Measurements from ENCODE around the gene CARMIL1.

Gene CARMIL1

DNA sequence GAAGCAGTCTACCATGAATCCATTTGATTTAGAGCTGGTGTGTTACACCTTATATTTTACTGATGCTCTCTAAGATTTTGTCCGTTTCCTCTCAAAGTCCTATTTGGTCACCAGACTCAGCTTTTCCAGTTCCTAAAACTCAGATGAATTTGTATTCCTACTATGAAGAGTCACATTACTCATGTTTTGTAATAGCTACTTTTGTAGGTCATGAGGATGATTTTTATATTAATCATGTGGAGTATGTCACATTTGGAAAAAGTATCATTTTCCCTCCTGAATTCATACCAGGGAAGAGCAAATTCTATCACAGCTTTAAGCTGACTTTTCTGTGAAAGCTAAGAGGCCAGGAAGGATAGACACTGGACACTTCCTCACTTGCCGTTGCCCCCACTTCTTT is 232.2 kb downstream of the CARMIL1 start:
- no peak for DNase-seq (ENCODE audit: low read depth in 2 of 2)

DNA sequence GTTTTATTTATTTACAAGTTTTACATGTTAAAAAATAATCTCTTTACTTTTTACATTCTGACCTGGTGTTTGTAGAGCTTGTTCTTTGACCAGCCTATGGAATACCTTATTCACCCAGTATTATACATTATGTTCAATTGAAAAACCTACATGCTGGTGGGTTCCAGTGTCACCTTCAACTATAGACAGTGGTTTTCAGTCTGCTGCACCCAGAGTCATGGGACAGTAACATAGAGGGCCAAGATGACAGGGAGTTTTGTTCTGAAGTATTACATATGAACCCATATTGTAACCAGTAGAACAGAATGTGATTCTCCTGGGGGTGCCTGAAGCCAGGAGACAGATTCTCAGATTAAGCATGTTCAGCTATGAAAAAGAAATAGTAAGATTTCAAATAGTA is 233.4 kb downstream of the CARMIL1 start:
- no peak for DNase-seq (ENCODE audit: low read depth in 2 of 2)

DNA sequence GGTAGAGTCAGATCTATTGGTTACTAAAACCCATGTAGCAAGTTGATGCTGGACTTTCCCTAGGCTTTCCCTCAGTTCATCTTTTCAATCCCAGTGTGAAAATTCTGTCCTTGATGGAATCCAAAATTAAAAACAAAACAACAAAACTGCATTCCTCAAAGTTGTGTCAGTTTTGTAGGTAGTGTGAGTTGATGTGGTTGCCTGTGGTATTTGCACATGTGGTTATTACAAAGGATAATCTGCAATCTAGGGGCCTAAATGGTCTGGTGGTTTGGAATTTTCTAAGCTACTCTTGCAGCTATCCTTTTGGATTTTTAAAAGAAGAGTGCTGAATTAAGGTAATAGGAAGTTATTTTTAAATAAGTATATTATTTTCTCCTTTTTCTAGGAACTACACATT is 240.7 kb downstream of the CARMIL1 start:
- no peak for DNase-seq (ENCODE audit: low read depth in 2 of 2)

DNA sequence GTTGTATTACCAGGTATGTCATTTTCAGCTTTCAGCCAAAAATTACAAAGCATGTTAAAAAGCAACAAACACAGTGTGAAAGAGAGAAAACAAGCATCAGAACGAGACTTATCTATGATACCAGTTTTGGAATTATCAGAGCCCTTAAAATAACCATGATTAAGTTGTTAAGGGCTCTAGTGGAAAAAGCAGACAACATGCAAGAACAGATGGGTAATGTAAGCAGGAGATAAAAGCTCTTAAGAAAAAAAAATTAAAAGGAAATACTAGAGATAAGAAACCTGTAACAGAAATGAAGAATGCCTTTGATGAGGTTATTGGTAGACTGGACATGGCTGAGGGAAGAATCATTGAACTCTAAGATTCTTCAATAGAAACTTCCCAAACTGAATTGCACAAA is 245.4 kb downstream of the CARMIL1 start:
- no peak for DNase-seq (ENCODE audit: low read depth in 2 of 2)

DNA sequence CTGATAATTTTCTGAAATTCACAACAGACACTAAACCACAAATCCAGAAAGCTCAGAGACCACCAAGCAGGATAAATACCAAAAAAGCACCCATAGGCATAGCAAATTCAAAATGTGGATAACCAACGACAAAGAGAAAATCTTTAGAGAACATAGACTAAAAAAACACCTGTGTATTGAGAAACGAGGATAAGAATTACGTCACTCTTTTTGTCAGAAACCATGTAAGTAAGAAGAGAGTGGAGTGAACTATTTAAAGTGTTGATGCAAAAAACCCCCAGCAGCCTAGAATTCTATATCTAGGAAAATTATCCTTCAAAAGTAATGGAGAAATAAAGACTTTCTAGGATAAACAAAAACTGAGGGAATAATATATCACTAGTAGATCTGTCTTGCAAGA is 245.9 kb downstream of the CARMIL1 start:
- no peak for DNase-seq (ENCODE audit: low read depth in 2 of 2)

DNA sequence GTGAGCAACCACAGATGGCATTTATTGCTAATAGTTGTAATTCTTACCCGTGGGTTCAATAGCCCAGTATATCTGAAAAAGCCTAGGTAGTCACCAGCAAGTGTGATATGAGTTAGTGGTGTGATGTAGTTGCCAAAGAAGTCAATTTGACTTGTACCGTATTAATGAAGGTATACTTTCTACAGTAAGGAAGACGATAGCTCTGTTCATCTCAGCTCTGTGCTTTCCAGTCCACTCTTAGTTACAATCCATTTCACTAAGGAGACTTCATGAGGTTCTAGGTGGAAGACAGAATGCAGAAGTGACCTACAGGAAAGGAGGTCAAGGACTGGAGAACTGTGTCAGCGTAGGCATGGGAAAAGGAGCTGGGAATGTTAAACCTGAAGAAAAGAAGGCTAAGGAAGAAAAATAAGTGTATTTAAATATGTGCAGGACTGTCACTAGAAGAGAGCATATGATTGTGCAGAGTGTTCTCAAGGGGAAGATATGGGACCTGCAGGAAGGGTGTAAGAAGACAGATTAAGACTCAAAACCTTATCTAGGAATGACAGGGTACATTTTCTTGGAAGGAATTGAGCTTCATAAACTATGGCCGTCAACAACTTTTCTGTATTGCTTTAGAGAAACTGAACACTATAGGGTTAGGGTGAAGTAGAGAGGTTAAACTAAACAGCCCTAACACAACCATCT is 255.9 kb downstream of the CARMIL1 start:
- no peak for DNase-seq (ENCODE audit: low read depth in 2 of 2)

DNA sequence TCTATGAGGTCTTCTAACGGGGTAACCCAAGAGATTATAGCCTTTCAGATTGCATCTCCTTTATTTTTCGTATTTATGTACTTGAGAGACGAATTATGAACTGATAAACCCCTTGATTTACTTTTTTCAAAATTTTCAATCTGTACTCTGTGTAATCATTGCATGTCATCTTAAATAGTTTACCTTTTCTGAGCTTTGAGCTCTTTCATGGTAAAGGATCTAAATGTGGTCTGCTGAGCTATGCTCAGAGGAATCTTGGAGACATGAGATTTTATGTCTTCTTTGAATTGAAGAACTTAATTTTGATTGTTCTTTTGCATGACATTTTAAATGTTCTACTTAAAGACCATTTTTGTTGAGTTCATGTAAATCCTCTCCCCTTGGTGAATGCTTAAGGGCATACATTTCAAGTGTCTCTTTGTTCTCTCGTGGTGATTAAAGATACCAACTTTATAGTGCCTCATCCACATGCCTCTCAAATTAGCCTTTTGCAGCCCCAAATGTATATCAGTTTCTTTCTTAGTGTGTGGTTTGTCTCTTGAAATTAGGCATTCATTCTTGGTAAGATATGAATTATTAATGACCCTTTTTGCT is 256.6 kb downstream of the CARMIL1 start:
- no peak for DNase-seq (ENCODE audit: low read depth in 2 of 2)

DNA sequence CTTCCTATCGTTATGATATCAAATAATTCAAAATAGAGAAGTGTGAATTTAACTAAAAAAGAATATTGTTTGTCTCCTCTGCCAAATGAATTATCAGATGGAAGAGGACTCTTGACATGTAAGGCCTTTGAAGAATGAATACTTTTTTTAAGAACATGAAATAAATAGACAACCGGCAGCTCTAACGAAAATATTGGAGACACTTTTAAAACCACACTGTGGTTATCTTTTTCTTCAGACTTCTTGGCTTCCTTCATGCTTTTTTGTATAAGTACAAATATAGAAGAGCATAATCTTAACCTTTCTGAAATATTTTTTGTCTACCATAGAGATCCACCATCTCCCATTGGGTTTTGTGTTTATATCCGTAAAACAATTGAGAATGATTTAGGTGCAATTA is 257.6 kb downstream of the CARMIL1 start:
- no peak for DNase-seq (ENCODE audit: low read depth in 2 of 2)

DNA sequence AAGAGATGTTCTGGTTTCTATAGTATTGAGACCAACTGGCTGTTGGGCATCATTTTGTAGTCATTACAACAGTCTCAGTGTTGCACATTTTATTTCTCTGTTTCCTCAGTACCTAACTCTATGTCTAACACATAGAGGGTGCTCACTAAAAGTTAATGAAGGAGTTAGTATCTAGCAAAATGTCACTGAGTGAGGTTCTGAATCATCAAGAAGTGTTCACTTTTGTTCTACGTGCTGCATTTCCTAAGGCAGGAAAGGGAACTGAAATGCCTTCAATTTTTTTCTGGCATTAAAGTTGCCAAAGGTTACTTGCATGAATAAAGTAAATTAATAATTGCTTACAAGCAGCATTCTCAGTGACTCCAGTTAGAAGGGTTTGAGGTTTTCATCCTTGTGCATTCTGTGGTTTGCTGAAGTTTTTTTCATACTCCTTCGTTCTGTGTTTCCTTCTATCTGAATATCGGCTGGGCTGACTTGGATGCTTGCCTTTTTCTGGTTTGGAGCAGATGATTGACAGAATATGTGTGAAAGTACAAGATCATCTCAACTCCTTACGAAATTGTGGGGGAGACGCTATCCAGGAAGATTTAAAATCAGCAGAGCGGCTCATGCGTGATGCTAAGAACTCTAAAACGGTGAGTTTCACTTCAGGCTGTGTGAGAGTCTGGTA is 258.3 kb downstream of the CARMIL1 start:
- no peak for DNase-seq (ENCODE audit: low read depth in 2 of 2)

DNA sequence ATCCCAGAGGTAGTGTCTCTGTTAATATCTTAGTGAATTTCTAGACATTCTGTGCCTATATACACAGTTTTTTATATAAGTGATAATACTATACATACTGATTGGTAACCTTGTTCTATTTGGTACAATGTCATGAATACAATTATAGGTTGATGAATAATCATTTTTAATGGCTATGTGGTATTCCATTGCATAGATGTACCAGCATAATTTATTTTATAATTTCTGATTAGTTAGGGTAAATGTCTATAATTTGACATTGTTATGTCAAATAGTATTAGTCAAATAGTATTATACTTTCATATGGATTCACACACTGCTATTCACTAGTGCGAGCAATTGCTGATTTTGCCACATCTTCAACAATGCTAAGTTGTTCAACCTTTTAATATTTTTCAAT is 262.1 kb downstream of the CARMIL1 start:
- DNase-seq (ENCODE audit: low read depth in 2 of 2): no peak

DNA sequence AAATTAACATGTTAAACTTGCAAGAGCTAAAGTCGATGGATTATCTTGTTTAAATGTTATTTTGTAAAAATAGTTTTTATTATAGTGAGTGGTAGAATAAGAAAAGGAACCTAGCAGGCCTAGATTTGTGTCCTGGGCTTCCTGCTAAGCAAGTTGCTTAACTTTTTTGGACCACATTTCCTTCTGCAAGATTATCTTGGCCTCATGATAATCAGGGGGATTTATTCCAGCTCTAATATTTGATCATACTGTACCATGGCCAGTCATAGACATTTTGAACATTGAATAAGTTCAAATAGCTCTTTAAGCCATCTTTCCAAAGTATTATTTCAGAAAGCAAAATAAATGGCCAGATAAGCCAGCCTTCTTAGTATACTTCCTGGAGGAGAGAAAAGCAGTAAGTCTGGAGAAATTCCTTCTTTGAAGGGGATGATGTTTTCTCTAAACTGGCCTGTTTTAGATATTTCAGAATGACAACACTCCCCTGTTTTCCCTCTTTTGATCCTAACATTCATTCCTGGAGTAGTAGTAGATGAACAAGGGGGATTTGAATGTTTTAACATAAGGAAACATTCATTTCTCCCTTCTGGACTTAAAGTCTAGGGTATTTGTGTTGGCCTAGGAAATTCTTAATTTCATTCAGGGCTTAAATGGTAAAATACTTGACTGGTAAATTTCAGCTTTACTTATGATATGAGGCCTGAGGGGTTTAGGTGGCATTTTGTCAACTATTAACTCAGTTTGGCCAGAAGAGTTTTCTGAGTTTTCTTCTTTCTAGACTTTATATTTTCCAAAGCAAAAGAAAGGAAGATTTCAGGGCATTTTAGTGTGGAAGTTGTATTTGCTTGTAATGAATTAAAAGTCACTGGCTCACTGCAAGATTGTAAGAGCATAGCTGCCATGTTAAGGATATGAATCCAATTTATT is 264.1 kb downstream of the CARMIL1 start:
- DNase-seq (ENCODE audit: low read depth in 2 of 2): no peak

DNA sequence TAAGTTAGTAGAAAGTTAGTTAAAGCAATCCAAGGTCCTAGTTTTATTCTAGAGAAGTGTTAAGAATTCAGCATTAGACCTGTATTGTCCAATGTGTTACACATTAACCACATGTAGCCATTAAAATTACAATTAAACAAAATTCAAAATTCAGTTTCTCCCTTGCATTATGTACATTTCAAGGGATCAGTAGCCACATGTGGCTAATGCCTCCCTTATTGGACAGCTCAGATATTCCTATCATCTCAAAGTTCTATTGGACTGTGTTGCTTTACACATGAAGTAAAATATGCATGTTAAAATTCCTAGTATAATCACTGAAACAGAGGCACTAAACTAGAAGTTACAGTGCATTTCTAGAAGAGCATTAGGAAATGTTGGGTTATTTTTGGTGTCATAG is 265.7 kb downstream of the CARMIL1 start:
- DNase-seq (ENCODE audit: low read depth in 2 of 2): no peak

DNA sequence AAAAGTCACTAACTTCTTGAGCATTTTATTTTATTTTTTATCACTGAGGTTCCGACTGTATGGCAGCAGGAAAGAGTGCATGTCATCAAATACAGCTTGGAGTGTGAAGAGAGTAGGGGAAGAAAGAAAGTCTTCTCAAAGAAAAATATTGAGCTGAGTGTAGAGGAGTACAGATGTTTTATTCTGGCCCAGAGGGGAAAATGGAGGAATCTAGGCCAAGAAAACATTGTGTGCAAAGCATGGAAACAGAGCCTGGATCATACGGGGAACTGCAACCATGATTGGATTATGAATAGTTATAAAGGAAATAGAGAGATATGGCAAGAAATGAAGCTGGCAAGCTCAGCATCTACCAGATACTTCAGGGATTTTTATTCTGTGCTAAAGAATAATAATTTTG is 268.6 kb downstream of the CARMIL1 start:
- no peak for DNase-seq (ENCODE audit: low read depth in 2 of 2)

DNA sequence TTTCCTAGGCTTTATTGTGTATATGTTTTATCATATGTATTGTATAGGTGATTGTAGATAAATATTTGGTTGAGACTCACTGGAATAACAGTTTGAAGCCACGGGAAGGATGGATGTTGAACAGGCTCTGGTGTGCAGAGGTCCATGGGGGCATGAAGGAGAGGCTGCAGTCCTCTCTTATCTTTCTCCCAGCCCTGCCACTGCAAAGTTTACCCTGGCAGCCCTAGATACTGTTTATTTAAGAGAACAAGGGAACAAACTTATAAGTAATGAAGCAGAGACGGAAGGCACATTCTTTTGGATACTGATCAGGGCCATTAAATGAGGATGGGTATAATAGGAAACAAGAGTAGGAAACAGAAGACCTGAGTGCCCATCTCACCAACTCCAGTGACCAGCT is 269.3 kb downstream of the CARMIL1 start:
- no peak for DNase-seq (ENCODE audit: low read depth in 2 of 2)

DNA sequence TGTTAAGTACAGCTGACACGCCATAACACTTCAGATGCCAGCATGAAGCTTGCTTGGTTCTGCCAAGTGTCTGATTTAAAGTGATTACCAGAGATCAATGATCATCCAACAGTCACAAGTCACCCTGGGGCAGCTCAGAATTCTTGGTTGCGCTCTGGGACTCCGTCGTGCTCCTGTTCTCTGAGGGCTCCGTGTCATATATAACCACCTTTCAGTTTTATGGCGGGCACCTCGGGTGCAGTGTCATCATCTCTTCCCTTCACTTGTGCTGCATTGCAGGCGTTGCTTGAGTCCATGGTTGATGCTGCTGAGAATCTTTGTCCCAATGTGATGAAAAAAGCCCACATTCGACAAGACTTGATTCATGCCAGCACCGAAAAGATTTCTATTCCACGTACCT is 271.5 kb downstream of the CARMIL1 start:
- DNase-seq (ENCODE audit: low read depth in 2 of 2): no peak

DNA sequence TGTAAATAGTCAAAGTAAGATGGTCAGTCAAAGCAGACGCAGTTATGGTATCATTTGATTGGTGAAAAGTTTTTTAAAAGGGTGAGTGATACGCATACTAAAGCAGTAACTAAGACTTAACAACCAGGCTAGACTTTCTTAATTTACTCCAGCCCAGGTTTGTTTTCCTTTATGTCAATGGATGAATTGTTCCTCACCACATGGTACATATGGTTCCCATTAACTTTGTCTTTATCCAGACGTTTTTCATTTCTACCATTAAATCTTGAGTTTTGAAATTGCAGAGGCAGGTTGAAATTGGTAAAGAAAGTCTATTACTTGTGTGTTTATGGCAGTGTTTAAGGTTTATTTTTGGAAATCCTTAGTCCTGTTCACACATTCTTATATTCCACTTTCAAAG is 274.3 kb downstream of the CARMIL1 start:
- DNase-seq (ENCODE audit: low read depth in 2 of 2): no peak

DNA sequence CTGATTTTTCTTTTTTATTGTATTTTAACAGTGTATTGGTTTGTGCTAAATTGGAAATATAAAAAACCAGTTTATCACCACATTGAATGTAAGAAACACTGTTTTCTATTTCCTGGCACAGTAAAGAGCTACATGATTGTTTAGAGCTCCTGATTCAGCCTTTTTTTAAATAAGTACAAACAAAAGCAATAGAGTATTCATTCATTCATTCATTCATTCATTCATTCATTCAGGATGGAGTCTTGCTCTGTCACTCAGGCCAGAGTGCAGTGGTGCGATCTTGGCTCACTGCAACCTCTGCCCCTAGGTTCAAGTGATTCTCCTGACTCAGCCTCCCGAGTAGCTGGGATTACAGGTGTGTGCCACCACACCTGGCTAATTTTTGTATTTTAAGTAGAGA is 276.0 kb downstream of the CARMIL1 start:
- no peak for DNase-seq (ENCODE audit: low read depth in 2 of 2)

DNA sequence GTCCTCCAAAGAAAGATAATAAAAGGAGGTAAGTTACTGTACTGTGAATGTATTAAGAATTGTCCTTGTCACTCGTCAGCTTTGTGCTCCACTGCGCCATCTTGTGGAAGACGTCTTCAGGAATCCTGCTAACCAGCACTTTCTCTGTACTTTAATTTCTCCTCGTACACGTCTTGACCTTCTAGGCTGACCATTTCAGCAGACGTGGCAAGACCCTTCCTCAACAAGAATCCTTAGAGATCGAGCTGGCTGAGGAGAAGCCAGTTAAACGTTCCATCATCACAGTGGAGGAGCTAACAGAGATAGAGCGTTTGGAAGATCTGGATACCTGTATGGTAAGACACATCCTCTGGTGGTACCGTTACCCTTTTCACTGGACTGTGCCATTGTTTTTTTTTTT is 277.3 kb downstream of the CARMIL1 start:
- DNase-seq (ENCODE audit: low read depth in 2 of 2): peak; percentile 17 to 48

DNA sequence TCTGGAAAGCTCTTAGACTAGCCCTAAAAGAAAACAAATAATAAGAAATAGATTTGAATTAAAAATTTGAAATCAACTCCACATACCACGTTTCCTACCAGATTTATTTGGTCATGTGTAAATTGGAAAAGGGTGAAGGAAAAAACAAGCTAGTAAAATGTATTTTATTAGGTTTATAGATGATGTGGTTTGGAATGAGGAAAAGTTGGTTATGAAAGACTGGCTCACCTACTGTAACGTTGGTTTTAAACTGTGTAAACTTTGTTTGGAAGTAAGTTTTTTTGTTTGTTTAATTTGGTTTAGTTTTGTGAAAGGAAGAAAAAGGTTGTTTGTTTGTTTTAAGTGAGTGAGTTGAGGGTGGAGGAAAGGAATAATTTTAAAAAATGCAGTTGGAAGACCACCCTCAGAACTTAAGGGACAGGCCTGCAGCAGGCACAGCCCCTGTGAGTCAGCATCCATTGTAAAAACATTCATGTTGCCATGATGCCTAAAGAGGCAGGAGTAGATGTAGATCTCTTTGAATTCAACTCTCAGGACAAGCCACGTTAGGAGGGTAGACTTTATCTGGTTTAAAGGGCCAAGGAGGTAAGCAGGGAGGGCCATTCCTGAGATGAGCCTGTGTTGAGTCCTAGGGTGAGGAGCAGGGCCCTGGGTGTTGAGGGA is 279.1 kb downstream of the CARMIL1 start:
- DNase-seq (ENCODE audit: low read depth in 2 of 2): no peak

DNA sequence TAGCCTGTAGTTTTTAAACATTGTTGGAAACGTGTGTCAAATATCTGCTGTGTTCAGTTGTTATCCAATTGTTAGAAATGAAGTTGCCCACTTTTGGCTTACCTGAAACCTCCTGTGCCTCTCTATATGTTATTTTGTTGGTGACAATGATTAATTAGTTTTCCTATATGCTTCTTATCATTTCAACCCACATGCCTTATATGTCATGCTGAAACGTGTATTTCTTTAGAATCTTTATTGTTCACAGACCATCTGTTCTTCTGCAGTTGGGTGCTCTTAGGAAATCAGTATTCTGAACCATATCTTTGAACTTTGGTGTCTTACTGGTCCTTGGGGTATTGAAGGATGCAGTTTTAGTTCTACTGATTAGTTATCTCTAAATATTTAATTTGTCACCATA is 281.7 kb downstream of the CARMIL1 start:
- no peak for DNase-seq (ENCODE audit: low read depth in 2 of 2)

DNA sequence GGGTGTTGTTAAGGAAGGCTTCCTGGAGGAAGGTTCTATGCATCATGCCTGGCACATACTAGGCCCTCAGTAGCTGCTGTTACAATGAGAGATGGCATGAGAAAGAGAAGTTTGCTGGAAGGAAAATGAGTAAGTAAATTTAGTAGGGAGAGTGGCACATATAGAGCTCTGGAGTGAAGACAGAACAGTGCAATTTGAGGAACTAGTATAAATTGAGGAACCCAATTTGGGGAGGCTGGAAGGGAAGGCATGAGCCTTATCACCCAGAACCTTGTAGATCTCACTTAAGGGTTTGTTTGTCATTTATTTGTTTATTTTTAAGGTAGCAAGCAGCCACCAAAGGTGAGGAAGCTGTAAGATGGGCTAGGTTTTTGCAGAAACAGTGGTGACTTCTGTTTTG is 285.8 kb downstream of the CARMIL1 start:
- DNase-seq (ENCODE audit: low read depth in 2 of 2): no peak

DNA sequence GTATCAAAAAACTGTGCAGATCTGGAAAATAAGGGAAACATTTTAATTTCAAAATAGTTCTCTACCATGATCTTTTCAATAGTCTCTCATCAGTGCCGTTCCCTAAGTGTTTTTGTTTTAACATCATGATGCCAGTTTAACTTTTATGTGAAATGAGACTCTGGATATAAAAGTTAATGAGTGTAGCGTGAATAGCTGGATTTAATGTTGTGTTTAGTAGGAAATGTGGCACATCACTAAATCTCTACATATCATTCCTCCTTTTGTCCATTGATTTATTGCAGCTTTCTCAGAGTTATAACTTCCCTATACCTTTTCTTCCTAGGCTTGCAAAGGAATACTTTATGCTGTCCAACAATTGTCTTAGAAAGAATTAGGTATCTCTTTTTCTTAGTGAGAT is 291.4 kb downstream of the CARMIL1 start:
- DNase-seq (ENCODE audit: low read depth in 2 of 2): no peak
